NCI-H2107 treated with DMSO at 0.1 percent for 48 hours (cell line): Measurements from ENCODE around the gene MYORG.
"Not testable (repeated sequence)": the region's sequence is repeated elsewhere in the genome, so short reads cannot be mapped to it uniquely, and the experiment has no call there.

Experiments
- DNase-seq: peaks from one replicate; lab custom pipeline; 2025; ENCODE audit not compliant: unreplicated experiment; lab: John Stamatoyannopoulos, UW

Gene MYORG

GRCh38 chr9:34370335-34370969, 6.2 kb downstream of the MYORG start:
- no peak for DNase-seq

DNA sequence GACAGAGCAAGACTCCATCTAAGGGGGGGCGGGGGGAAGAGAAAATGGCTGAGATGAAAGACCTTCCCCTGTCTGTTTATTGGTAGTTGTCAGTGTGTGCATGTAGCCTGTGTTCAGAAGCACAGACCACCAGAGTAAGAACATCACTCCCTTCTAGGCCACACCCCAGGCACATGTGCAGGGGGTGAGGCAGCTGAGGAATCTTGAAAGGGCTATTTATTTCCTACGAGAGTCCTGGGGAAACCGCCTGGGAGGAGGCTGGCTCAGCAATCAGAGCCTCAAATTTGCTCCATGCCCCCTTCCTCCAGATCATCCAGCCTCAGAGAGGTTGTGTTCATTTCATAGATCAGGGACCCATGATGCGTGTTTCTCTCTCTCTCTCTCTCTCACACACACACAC, 7.1 kb downstream of the MYORG start:
- no peak for DNase-seq

GRCh38 chr9:34368796-34369195, 7.9 kb downstream of the MYORG start:
- DNase-seq = not testable (repeated sequence)

GRCh38 chr9:34367751-34368410, 8.8 kb downstream of the MYORG start:
- DNase-seq = not testable (repeated sequence)

DNA sequence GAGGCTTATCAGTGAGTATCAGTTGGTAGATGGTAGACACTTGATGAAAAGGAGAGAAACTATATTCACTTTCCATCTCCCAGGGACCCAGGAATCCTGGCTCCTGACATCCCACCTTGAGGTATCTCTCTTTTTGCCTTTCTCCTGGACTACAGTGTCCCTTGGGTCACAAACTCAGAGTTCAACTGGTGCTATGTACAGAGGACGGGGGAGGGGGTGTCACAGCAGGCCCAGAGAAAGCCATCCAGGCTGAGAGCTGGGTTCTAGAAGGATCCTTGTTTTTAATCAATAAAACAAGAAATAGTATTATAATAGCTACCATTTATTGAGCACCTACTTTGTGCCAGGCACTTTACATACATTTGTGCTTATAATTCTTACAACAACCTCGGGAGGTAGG, 10.3 kb downstream of the MYORG start:
- no peak for DNase-seq

GRCh38 chr9:34365282-34365681, 11.4 kb downstream of the MYORG start:
- no peak for DNase-seq

- DNase-seq = no peak
Observed at GRCh38 chr9:34363619-34364351, 12.9 kb downstream of the MYORG start.

DNA sequence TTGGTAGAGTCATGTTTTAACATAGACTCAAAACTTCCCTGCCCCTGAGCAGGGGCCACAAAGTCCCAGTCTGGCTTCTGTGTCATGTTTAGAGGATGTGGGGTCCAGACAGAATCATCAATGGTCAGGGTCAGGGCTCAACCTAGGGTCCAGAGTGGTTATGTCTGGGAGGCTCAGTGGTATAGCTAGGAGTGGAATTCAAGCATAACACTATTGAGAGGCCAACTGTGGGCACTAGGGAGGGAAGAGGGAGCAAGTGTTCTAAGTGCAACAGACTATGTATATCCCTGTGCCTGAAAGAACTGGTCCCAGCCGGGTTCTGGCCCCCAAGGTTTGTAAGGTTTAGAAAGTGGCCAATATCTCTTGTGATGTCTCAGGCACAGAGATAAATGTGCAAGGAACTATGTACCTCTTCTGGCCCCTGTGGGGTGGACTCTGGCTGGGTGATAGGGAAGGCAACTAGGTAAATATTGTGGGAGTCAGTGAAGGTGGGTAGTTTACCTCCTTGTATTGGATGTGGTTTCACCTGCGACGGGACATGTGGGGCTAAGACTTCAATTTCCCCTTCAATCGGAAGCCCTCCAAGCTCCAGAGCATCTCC, 14.0 kb downstream of the MYORG start:
- DNase-seq = no peak

DNA sequence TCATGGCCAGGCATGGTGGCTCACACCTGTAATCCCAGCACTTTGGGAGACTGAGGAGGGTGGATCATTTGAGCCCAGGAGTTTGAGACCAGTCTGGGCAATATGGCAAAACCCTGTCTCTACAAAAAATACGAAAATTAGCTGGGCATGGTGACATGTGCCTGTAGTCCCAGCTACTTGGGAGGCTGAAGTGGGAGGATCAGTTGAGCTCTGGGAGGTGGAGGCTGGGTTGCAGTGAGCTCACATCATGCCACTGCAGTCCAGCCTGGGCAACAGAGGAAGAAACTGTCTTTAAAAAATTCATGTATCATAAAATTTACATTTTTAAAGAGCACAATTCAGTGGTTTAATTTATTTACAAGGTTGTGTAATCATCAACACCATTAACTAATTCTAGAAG, 23.7 kb downstream of the MYORG start:
- DNase-seq = not testable (repeated sequence)

DNA sequence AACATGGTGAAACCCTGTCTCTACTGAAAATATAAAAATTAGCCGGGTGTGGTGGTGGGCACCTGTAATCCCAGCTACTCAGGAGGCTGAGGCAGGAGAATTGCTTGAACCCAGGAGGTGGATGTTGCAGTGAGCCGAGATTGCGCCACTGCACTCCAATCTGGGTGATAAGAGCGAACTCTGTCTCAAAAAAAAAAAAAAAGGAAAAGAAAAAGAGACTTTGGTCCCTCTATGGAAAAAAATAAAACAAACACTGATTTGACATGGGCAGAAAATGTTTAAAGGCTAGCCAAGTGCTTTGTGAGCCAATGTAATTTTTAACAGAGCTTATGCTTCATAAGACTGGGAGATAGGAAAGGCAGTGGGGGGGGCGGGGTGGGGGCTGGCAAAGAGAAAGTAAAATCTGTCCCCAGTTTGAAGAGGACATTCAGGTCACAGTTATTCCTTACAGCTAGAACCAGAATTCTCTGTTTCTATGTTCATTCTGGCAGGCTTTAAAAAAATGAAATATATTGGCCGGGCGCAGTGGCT, 24.5 kb downstream of the MYORG start:
- not testable (repeated sequence) for DNase-seq

DNA sequence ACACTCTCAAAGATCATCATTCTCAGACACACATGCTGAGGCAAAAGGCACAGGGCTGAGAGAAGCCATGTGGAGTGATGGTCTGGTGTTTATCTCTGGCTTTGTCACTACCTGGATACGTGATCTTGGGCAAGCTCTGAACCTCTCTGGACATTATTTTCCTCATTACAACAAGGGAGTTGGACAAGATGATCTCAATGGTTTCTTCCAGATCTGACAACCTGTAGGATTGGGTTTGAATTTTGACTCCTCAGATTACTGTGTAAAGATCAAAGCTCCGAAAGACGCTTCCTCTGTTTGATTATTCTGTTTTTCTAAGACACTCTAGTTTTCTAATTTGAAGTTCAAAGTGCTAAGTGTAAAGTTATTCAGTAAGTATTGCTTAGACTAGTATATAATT, 27.4 kb downstream of the MYORG start:
- DNase-seq = no peak

- DNase-seq = no peak
Observed at GRCh38 chr9:34347800-34348158, 28.9 kb downstream of the MYORG start.

DNA sequence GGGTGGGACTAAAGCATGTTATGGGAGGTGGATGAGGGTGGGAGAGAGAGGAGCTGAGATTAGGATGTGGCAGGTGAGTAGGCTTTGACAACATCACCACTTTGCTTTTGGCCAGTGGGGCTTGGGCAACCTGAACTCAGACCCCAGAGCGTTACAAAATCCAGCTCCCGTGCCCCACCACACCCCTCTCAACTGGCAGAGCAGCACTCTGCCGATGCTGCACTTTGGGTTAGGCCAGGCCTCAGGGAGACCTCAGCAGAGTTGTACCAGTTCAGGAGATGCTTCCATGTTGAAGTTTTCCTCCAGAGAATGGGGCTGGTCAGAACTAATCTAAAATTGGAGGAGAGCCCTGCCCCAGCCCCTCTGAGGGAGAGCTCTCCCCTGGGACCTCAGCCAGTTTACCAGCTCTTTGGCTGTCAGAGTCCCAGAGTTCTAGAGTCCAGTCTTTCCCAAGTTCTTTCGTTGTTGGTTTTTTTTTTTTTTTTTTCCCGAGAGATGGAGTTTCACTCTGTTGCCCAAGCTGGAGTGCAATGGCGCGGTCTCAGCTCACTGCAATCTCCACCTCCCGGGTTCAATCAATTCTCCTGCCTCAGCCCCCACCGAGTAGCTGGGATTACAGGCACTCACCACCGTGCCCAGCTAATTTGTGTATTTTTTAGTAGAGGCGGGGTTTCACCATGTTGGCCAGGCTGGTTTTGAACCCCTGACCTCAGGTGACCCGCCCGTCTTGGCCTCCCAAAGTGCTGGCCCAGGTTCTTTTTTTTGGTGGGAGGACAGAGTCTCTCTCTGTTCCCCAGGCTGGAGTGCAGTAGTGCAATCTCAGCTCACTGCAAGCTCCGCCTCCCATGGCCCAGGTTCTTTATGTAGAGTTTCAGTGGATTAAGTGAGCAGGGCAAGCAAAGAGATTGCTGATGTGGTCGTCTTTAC, 29.6 kb downstream of the MYORG start:
- DNase-seq = no peak

DNA sequence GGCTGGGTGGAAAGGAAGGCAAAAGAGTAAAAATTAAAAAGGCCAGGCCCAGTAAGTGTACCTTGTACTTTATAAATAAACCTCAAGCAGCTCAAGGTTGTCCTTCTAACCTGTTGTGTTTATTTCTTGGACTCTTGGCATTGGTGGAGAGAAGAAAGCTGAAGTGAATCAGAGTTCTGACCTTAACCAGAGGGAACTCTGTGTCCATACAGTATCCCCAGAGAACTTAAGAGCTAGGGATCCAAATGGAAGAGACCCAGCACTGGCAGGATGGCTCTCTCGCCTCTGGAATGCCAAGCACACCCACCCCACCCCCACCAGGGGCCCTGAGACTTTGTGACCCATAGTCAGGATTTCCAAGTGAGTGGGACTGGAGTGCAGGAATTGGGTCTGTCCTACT, 33.1 kb downstream of the MYORG start:
- DNase-seq = no peak

DNA sequence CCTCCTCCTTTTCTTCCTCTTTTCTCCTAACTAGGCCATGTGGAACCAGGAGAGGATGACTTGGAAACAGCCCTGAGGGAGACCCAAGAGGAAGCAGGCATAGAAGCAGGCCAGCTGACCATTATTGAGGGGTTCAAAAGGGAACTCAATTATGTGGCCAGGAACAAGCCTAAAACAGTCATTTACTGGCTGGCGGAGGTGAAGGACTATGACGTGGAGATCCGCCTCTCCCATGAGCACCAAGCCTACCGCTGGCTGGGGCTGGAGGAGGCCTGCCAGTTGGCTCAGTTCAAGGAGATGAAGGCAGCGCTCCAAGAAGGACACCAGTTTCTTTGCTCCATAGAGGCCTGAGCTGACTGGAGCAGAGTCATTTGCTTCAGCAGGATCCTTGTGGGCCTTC, 33.6 kb downstream of the MYORG start:
- no peak for DNase-seq

GRCh38 chr9:34341659-34342295, 34.9 kb downstream of the MYORG start:
- DNase-seq = no peak

DNA sequence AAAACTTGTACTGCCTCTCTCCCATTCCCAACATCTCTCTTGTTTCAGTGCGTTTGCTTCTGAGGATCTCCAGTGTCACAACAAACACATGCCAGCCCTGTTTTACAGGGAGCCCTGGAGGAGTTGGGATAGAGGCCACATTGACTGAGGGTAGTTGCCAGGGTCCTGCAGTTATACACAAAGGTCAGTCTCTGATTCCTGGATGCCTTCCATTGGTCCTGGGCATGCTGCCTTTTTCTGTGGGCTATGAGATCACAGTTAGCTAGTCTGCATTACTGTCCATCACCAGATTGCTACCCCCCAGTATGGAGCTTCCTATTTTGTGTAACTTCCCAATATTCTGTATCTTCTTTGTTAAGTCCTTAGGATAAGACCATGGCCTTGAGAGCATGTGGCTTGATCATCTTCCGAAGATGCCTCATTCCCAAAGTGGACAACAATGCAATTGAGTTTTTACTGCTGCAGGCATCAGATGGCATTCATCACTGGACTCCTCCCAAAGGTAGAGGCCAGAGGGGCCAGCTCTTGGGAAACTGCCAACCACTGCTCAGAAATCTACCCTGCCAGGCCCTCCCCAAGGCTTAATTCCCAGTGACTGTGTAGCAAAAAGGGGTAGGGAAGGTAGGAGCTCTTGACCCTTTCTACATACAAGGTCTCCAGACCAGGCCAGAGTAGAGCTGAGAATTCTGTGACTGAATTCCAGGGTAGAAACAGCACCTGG, 37.9 kb downstream of the MYORG start:
- DNase-seq = no peak

DNA sequence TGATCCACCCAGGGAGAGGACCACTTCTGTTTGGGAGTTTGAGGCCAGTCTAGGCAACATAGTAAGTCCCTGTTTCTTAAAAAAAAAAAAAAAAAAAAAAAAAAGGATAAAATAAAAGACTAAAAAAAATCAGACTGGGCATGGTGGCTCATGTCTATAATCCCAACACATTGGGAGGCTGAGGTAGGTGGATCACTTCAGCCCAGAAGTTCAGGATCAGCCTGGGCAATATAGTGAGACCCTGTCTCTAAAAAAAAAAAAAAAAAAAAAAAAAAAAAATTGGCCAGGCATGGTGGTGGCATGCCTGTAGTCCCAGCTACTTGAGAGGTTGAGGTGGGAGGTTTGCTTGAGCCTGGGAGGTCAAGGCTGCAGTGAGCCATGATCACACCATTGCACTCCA, 38.6 kb downstream of the MYORG start:
- DNase-seq = not testable (repeated sequence)

GRCh38 chr9:34337403-34337802, 39.3 kb downstream of the MYORG start:
- no peak for DNase-seq

DNA sequence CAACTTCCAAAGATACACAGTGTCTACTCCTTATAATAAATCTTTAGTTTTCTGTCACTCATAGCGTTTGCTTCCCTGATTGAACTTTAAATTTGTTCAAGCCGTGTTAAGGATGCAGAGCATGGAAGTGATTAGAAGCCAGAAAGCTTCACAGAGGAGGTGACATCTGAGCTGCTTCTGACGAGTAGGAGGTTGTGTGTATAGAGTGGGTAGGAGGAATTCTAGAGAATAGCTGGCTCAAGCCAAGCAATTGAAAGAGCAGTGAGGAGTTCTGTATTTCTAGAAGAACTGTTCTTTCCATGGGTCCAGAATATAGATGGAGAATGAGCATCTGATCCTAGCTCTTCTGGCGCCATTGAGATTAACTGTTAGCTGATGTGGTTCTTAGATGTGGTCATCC, 41.3 kb downstream of the MYORG start:
- no peak for DNase-seq
